ENCODE measurements around the gene GORASP1. TPM values are rescaled to one million over a fixed set of nuclear protein-coding genes. Genes with fewer than 3 reads are reported as not detected.

Gene GORASP1
- total and polyA plus RNA-seq, 2 of the 8 experiments (the other 6 are each of a cell fraction or from before 2014, with no cell fraction given), result 33.4 to 33.5 TPM

DNA sequence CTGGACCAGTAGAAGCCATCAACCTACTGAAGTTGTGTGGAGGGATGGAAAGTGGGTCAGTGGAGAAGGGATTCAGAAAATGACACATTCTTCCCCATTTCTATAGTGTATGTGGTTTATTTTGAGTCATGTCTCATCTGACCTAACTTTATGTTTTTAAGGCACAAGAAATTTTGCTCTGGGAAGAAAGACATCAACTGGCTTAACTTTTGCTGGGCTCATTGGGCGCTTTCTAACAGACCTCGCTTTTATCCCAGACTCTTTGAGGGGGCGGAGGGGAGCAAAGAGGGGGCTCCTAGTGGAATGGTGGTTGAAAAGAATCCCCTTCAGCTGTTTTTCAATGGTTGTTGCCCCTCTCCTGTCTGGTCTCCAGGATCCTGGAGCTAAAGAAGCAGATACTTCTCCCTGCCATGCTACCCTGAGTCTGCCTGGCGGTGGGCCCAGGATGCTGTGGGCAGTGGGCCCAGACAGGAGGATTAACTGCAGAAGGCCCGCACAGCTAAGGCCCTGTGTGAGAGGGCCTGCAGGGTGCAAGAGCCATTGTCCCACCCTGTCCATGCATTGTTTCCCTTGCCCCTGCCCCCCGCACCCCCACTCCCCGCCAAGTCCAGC is 31.5 kb upstream of the GORASP1 start:
- Histone ChIP-seq H3K14ac (ENCODE audit: insufficient read length) (no peak overlapping the region), H3K4me1 (replicated peaks in 1 of 4; ENCODE audit: control insufficient read depth in 3 of 4, insufficient read depth in 4 of 4, low read length in 3 of 4) (peaks cover 0 to 3% (median 0%) of the 10 kb centered on the region in 4 experiments; a peak in 1 of 7 replicates), H3K23ac (ENCODE audit: insufficient read length) (no peak overlapping the region), H4K91ac (replicated peaks; ENCODE audit: insufficient read length, low read length) (no peak overlapping the region), H2BK20ac (ENCODE audit: low read length) (no peak overlapping the region), H3K4ac (replicated peaks; ENCODE audit: insufficient read length, low read depth, low read length) (no peak overlapping the region), H3K4me3 (ENCODE audit: extremely low read depth in 1 of 4, insufficient read depth in 2 of 4, low read depth in 3 of 4, low read length in 4 of 4) (no peak overlapping the region), H3K79me2 (ENCODE audit: control insufficient read depth in 1 of 2, insufficient read depth in 2 of 2, low read length in 2 of 2) (no peaks in the 10 kb centered on the region), H2BK120ac (replicated peaks; ENCODE audit: low read depth, low read length) (no peak overlapping the region), H4K8ac (ENCODE audit: extremely low read depth, insufficient read depth, low read length) (no peak overlapping the region), H3K23me2 (ENCODE audit: low read depth, low read length) (no peaks in the 10 kb centered on the region), H4K20me1 (replicated peaks in 1 of 2; ENCODE audit: control insufficient read depth in 1 of 2, insufficient read depth in 2 of 2, low read length in 2 of 2) (peaks cover 0 to 7% of the 10 kb centered on the region in 2 experiments), H3K27ac (ENCODE audit: low read depth, low read length) (no peak overlapping the region), H2BK5ac (ENCODE audit: low read depth, low read length) (no peak overlapping the region), H3K9me3 (ENCODE audit: insufficient read depth in 2 of 2, low read depth in 1 of 2, low read length in 1 of 2) (no peaks in the 10 kb centered on the region), H3K56ac (replicated peaks; ENCODE audit: insufficient read length, low read depth, low read length) (no peak overlapping the region), H2AFZ (ENCODE audit: low read length) (no peak overlapping the region), H3K36me3 (ENCODE audit: control insufficient read depth in 2 of 4, insufficient read depth in 4 of 4, low read length in 3 of 4) (peaks cover 9 to 22% (median 11%) of the 10 kb centered on the region in 4 experiments; a peak in 6 of 8 replicates), H3K79me1 (ENCODE audit: low read depth, low read length) (peaks cover 2% of the 10 kb centered on the region; the same call in 1 of the 2 replicates), H4K5ac (ENCODE audit: insufficient read length, low read depth, low read length) (no peak overlapping the region), H3K4me2 (ENCODE audit: insufficient read depth in 1 of 2, low read depth in 2 of 2, low read length in 2 of 2) (no peak overlapping the region), H2BK15ac (ENCODE audit: low read length) (no peak overlapping the region), H3K9ac (replicated peaks in 1 of 4; ENCODE audit: extremely low read depth in 1 of 4, low read depth in 3 of 4, low read length in 3 of 4) (no peak overlapping the region), H2BK12ac (ENCODE audit: low read depth, low read length) (no peak overlapping the region), H3K18ac (ENCODE audit: extremely low read depth, low read length) (no peak overlapping the region), H3K27me3 (replicated peaks in 1 of 4; ENCODE audit: control insufficient read depth in 3 of 4, extremely low read depth in 1 of 4, insufficient read depth in 3 of 4, low read length in 3 of 4) (no peaks in the 10 kb centered on the region), H2AK5ac (ENCODE audit: low read depth, low read length) (no peak overlapping the region)
- CTCF ChIA-PET (ENCODE audit: partially characterized antibody), result interaction anchor here (1.0 to 6.8 kb wide), 2 partner anchors 50 to 149 kb away, joined by 4 to 43 read pairs; no protein-coding TSS in a partner anchor
- POLR2A ChIA-PET (ENCODE audit: partially characterized antibody), result interaction anchor here (1.3 to 2.3 kb wide), 2 partner anchors 8 to 12 kb away, joined by 4 to 8 read pairs; no protein-coding TSS in a partner anchor
- WGBS, 2 experiments (ENCODE audit: extremely low coverage in 1 of 2, insufficient coverage in 1 of 2, insufficient read length in 1 of 2, insufficient replicate concordance in 2 of 2, low coverage in 1 of 2, low lambda C conversion rate in 2 of 2, missing lambda C conversion rate in 1 of 2), result 91% methylated on average over 6 of the region's 7 CpGs; no CpG with 5 or more reads in 1 of the 2 experiments
- no peak for DNase-seq (ENCODE audit: low read depth in 1 of 2, low spot score in 2 of 2)
- no peak for FAIRE-seq
- TF ChIP-seq KDM5A (IDR thresholded peaks at IDR 0.05; ENCODE audit: low read length) (no peak), GTF2F1 (IDR thresholded peaks at IDR 0.05; ENCODE audit: borderline replicate concordance, low read depth, low read length) (no peak), BRCA1 (IDR thresholded peaks at IDR 0.05; ENCODE audit: low read depth, low read length) (no peak), RFX5 (IDR thresholded peaks at IDR 0.05; ENCODE audit: borderline replicate concordance, low read depth, low read length) (no peak), SUZ12 (IDR thresholded peaks at IDR 0.05; ENCODE audit: low read length) (no peak), ZNF274 (IDR thresholded peaks at IDR 0.05; ENCODE audit: borderline replicate concordance, extremely low read depth, low read length) (no peak), SP1 (IDR thresholded peaks at IDR 0.05; ENCODE audit: low read depth, low read length) (no peak), ATF2 (IDR thresholded peaks at IDR 0.05; ENCODE audit: low read length) (no peak)

Data from H1 (cell line).